Glutamatergic neuron (in vitro differentiated cells): ENCODE measurements around the gene CFAP99. TPM values are rescaled to one million over a fixed set of nuclear protein-coding genes. Genes with fewer than 3 reads are reported as not detected.

Experiments used
- DNase-seq: peaks from one replicate; pipeline ENCODE4 v3.0.0; 2022
- H3K27ac Mint-ChIP-seq: one replicate; pipeline ENCODE4 v1.8.0; 2020; ENCODE audit warnings: mild to moderate bottlenecking, mixed read lengths, inconsistent platforms; ENCODE audit not compliant: unreplicated experiment
- H3K27me3 Mint-ChIP-seq: one replicate; pipeline ENCODE4 v1.8.0; 2020; ENCODE audit warnings: mild to moderate bottlenecking, moderate library complexity, mixed read lengths, inconsistent platforms; ENCODE audit not compliant: unreplicated experiment
- H3K36me3 Mint-ChIP-seq: one replicate; pipeline ENCODE4 v1.8.0; 2020; ENCODE audit warnings: mild to moderate bottlenecking, mixed read lengths, inconsistent platforms; ENCODE audit not compliant: unreplicated experiment
- H3K4me1 Mint-ChIP-seq: one replicate; pipeline ENCODE4 v1.8.0; 2020; ENCODE audit warnings: mild to moderate bottlenecking, low read depth, mixed read lengths, inconsistent platforms; ENCODE audit not compliant: unreplicated experiment
- H3K4me3 Mint-ChIP-seq: one replicate; pipeline ENCODE4 v1.8.0; 2020; ENCODE audit warnings: mild to moderate bottlenecking, mixed read lengths, inconsistent platforms; ENCODE audit not compliant: unreplicated experiment
- H3K9me3 Mint-ChIP-seq: one replicate; pipeline ENCODE4 v1.8.0; 2020; ENCODE audit warnings: mild to moderate bottlenecking, moderate library complexity, mixed read lengths, inconsistent platforms; ENCODE audit not compliant: unreplicated experiment
- CTCF ChIP-seq: fragments of 200-600 bp; sonication (generic); IDR thresholded peaks from one replicate; pipeline ENCODE4 v1.5.0; 2021; ENCODE audit not compliant: partially characterized antibody, unreplicated experiment
- total RNA-seq: library from RNA; stranded (reverse); fragmentation: NEBNext Ultra II Directional; extraction: Animal tissue kit (Norgen Biotek cat#: 25700); gene quantifications from one replicate; pipeline ENCODE4 v1.2.1, GENCODE V29; 2021; ENCODE audit not compliant: unreplicated experiment

CFAP99 gene
- total RNA-seq, 1 donor from 2014 or later = not detected

GRCh38 chr4:2511645-2512131, 92.9 kb downstream of the CFAP99 start:
- H3K36me3 Mint-ChIP-seq = peaks cover 4% of the 10 kb centered on the region

More at GRCh38 chr4:2511645-2512131, 92.9 kb downstream of the CFAP99 start:
- Mint-ChIP-seq H3K27me3 (peaks cover 3% of the 10 kb centered on the region), H3K27ac (no peak overlapping the region), H3K4me3 (no peak overlapping the region), H3K9me3 (peaks cover 2% of the 10 kb centered on the region), H3K4me1 (peaks cover 4% of the 10 kb centered on the region)
- TF ChIP-seq CTCF = no peak
- no peak for DNase-seq

Other genes starting within 250 kb of the CFAP99 start
- 15.6 TPM for gene HAUS3, start 176.8 kb upstream of the CFAP99 start, total RNA-seq
- gene POLN, start 176.8 kb upstream of the CFAP99 start, total RNA-seq = 6.8 TPM
- 143 TPM for gene MXD4, start 156.8 kb upstream of the CFAP99 start, total RNA-seq
- gene ZFYVE28, start 310 bp upstream of the CFAP99 start, total RNA-seq = 4.8 TPM
- gene RNF4, start 50.2 kb downstream of the CFAP99 start, total RNA-seq = 73.6 TPM
- gene FAM193A, start 117.7 kb downstream of the CFAP99 start, total RNA-seq = 56.1 TPM